DOHH2 (cell line): ENCODE results near the gene SCN3B.

ENCODE experiments used
- H3F3A ChIP-seq: fragments of 200-600 bp; sonication (generic), shearing (Covaris generic); 2 replicates; pipeline ENCODE4 v1.6.0; 2016; ENCODE audit warnings: antibody characterized with exemption, mild to moderate bottlenecking; ENCODE audit not compliant: control insufficient read depth, insufficient read depth
- H3K27ac ChIP-seq: fragments of 200-600 bp; sonication (generic); 2 replicates; pipeline ENCODE4 v1.5.1; 2014; ENCODE audit warnings: low read depth, mild to moderate bottlenecking, low read length, moderate library complexity
- H3K27me3 ChIP-seq: fragments of 200-600 bp; sonication (generic); 2 replicates; pipeline ENCODE4 v1.6.1; 2014; ENCODE audit warnings: mild to moderate bottlenecking, low read length, mixed read lengths; ENCODE audit not compliant: control insufficient read depth
- H3K36me3 ChIP-seq: fragments of 200-600 bp; sonication (generic); 2 replicates; pipeline ENCODE4 v1.6.1; 2014; ENCODE audit warnings: mild to moderate bottlenecking, low read length, moderate library complexity, mixed read lengths; ENCODE audit not compliant: control insufficient read depth
- H3K4me1 ChIP-seq: fragments of 200-600 bp; sonication (generic); 2 replicates; pipeline ENCODE4 v1.6.1; 2014; ENCODE audit warnings: mild to moderate bottlenecking, low read length, mixed read lengths; ENCODE audit not compliant: control insufficient read depth
- H3K4me2 ChIP-seq: fragments of 200-600 bp; sonication (generic); 2 replicates; pipeline ENCODE4 v1.6.0; 2014; ENCODE audit warnings: mild to moderate bottlenecking, low read length, moderate library complexity
- H3K4me3 ChIP-seq: fragments of 200-600 bp; sonication (generic); 2 replicates; pipeline ENCODE4 v1.5.1; 2014; ENCODE audit warnings: mild to moderate bottlenecking, low read length, mixed read lengths
- H3K79me2 ChIP-seq: fragments of 200-600 bp; sonication (generic); 2 replicates; pipeline ENCODE4 v1.6.1; 2014; ENCODE audit warnings: mild to moderate bottlenecking, low read length, mixed read lengths; ENCODE audit not compliant: control insufficient read depth
- H3K9me2 ChIP-seq: fragments of 200-600 bp; sonication (generic); replicated peaks from 2 replicates; pipeline ENCODE4 v1.6.1; 2014; ENCODE audit warnings: mild to moderate bottlenecking, low read length, mixed read lengths; ENCODE audit not compliant: control insufficient read depth
- H3K9me3 ChIP-seq: fragments of 200-600 bp; sonication (generic); 2 replicates; pipeline ENCODE4 v1.6.1; 2014; ENCODE audit warnings: antibody characterized with exemption, low read length, mixed read lengths; ENCODE audit not compliant: control insufficient read depth, insufficient read depth
- H4K20me1 ChIP-seq: fragments of 200-600 bp; sonication (generic); 2 replicates; pipeline ENCODE4 v1.6.0; 2014; ENCODE audit warnings: low read depth, mild to moderate bottlenecking, antibody characterized with exemption, low read length, moderate library complexity; ENCODE audit not compliant: control insufficient read depth, insufficient read depth
- EZH2phosphoT487 ChIP-seq: fragments of 200-600 bp; sonication (generic); IDR thresholded peaks from 2 replicates; pipeline ENCODE4 v1.6.1; 2017; ENCODE audit warnings: borderline replicate concordance, mild to moderate bottlenecking, antibody characterized with exemption, low read length, moderate library complexity, mixed read lengths
- TF ChIP-seq, protein P1 (sequence below): fragments of 200-600 bp; sonication (generic); IDR thresholded peaks from one replicate; pipeline ENCODE4 v1.5.1; 2014; ENCODE audit warnings: antibody characterized with exemption, mild to moderate bottlenecking, low read depth, low read length; ENCODE audit not compliant: poor library complexity, severe bottlenecking

SCN3B gene

DNA sequence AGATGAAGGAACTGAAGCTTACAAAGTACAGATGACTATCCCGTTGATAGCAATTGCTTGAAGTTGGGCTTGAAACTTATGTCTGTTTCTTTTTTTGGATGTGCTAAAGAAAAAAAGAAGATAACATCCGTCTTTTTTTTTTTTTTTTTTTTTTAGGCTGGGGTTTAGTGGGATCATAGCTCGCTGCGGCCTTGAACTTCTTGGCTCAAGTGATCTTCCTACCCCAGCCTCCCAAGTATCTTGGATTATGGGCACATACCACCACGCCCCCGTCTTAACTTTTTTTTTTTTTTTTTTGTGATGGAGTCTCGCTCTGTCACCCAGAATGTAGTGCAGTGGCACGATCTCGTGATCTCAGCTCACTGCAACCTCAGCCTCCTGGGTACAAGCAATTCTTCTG, 40.8 kb upstream of the SCN3B start:
- Histone ChIP-seq H3K4me2 (no peak overlapping the region), H3K27me3 (no peaks in the 10 kb centered on the region), H3K9me2 (no peaks in the 10 kb centered on the region), H3K36me3 (no peaks in the 10 kb centered on the region), H3F3A (no peaks in the 10 kb centered on the region), H4K20me1 (no peaks in the 10 kb centered on the region), H3K4me3 (no peak overlapping the region), H3K9me3 (peaks cover 7% of the 10 kb centered on the region; the same call in 1 of the 2 replicates), H3K4me1 (peaks cover 28% of the 10 kb centered on the region), H3K79me2 (no peaks in the 10 kb centered on the region), H3K27ac (no peak overlapping the region)
- TF ChIP-seq, protein P1, sequence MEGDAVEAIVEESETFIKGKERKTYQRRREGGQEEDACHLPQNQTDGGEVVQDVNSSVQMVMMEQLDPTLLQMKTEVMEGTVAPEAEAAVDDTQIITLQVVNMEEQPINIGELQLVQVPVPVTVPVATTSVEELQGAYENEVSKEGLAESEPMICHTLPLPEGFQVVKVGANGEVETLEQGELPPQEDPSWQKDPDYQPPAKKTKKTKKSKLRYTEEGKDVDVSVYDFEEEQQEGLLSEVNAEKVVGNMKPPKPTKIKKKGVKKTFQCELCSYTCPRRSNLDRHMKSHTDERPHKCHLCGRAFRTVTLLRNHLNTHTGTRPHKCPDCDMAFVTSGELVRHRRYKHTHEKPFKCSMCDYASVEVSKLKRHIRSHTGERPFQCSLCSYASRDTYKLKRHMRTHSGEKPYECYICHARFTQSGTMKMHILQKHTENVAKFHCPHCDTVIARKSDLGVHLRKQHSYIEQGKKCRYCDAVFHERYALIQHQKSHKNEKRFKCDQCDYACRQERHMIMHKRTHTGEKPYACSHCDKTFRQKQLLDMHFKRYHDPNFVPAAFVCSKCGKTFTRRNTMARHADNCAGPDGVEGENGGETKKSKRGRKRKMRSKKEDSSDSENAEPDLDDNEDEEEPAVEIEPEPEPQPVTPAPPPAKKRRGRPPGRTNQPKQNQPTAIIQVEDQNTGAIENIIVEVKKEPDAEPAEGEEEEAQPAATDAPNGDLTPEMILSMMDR, result no peak
- TF ChIP-seq EZH2phosphoT487, result no peak

DNA sequence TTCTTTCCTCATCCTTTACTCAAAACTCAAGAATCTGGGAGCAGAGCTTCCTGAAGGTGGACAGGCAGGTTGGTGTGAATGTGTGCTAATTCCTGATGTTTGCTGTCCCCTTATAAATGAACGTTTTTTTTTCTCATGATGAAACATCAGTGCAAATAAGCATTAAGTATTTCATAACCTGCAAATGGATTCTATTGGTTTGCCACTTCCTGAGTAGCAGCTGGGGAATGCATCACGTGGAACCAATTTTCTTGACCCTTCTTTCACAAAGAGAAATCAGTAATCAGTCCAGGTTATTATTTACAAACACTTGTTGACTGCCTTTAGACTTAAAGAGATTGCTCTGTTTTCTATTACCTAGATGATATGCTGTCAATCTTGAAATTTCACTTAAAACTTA, 40.1 kb upstream of the SCN3B start:
- Histone ChIP-seq H3F3A (no peaks in the 10 kb centered on the region), H3K27ac (no peak overlapping the region), H3K4me1 (peaks cover 21% of the 10 kb centered on the region), H3K4me2 (no peak overlapping the region), H3K9me3 (peaks cover under 1% of the 10 kb centered on the region; the same call in 1 of the 2 replicates), H3K9me2 (no peaks in the 10 kb centered on the region), H3K27me3 (no peaks in the 10 kb centered on the region), H3K4me3 (no peak overlapping the region), H4K20me1 (no peaks in the 10 kb centered on the region), H3K79me2 (no peaks in the 10 kb centered on the region), H3K36me3 (no peaks in the 10 kb centered on the region)
- TF ChIP-seq, protein P1, result no peak
- TF ChIP-seq EZH2phosphoT487, result no peak

DNA sequence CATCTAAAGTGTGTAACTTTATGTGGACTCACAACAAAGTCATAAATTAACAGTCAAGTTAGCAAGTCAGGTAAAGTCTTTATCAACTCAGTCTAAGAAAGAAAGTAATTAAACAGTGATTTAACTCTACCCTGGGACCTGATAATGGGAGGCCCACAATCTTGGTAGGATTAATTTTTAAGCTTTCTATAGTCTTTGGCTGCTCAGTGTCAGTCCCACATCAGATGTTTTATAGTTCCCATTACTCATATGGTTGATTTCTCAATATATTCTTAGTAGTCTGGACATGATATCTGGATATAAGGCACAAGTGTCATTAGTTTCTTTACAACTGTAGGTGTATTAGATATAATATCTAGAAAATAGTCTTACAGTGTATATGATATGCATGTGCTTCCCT, 38.5 kb upstream of the SCN3B start:
- H4K20me1 ChIP-seq, result no peaks in the 10 kb centered on the region
- no peak overlapping the region for H3K27ac ChIP-seq
- no peaks in the 10 kb centered on the region for H3F3A ChIP-seq
- H3K4me1 ChIP-seq, result peaks cover 5% of the 10 kb centered on the region
- H3K4me2 ChIP-seq, result no peak overlapping the region
- H3K9me3 ChIP-seq, result no peaks in the 10 kb centered on the region
- H3K9me2 ChIP-seq, result no peaks in the 10 kb centered on the region
- no peaks in the 10 kb centered on the region for H3K36me3 ChIP-seq
- TF ChIP-seq, protein P1, result no peak
- TF ChIP-seq EZH2phosphoT487, result no peak
- H3K4me3 ChIP-seq, result no peak overlapping the region
- no peaks in the 10 kb centered on the region for H3K79me2 ChIP-seq
- H3K27me3 ChIP-seq, result no peaks in the 10 kb centered on the region
